Peyer's patch (tissue), 4 donors: ENCODE results near the gene IL31. TPM values are rescaled to one million over a fixed set of nuclear protein-coding genes. Genes with fewer than 3 reads are reported as not detected.

Experiments used
- DNase-seq, 3 donors: peaks; one replicate each; pipeline ENCODE4 v3.0.0-alpha.2; 2017 to 2019
- H3K27ac ChIP-seq, 4 donors: fragments of 200-600 bp; sonication (generic); one replicate each; pipeline ENCODE4 v1.5.1; 2016 to 2019
- H3K27me3 ChIP-seq, 2 donors: fragments of 200-600 bp; sonication (generic); one replicate each; pipeline ENCODE4 v1.5.1; 2019
- H3K36me3 ChIP-seq, 3 donors: fragments of 200-600 bp; sonication (generic); one replicate each; pipeline ENCODE4 v1.5.1; 2016 to 2019
- H3K4me1 ChIP-seq, 4 donors: fragments of 200-600 bp; sonication (generic); one replicate each; pipeline ENCODE4 v1.5.1; 2016 to 2019
- H3K4me3 ChIP-seq, 4 donors: fragments of 200-600 bp; sonication (generic); 1 replicate in 3 of 4; 2 replicates in 1 of 4; pipeline ENCODE4 v1.5.1; 2016 to 2019; ENCODE audit warnings: mild to moderate bottlenecking in 1 of 4
- H3K9me3 ChIP-seq, 4 donors: fragments of 200-600 bp; sonication (generic); one replicate each; pipeline ENCODE4 v1.5.1; 2016 to 2019; ENCODE audit warnings: mild to moderate bottlenecking in 1 of 4
- POLR2A ChIP-seq, 2 donors: fragments of 450-650 bp; IDR thresholded peaks; one replicate each; pipeline ENCODE4 v1.5.1; 2017; ENCODE audit warnings: antibody characterized with exemption in 2 of 2, mild to moderate bottlenecking in 2 of 2, moderate library complexity in 2 of 2
- total RNA-seq, 4 donors: library from RNA; depleted of rRNA; stranded (reverse); fragments of >200 nt; gene quantifications; one replicate each; pipeline ENCODE4 v1.1.0, GENCODE V29; 2016
- TF ChIP-seq, protein P1 (sequence below), 6 experiments: fragments of 450-650 bp in 4 of 6; fragments of 200-600 bp in 2 of 6; sonication (generic) in 1 of 6; IDR thresholded peaks; one replicate each; pipeline ENCODE4 v1.5.1; 2017 to 2019; ENCODE audit warnings: antibody characterized with exemption in 6 of 6, mild to moderate bottlenecking in 3 of 6, moderate library complexity in 1 of 6

The IL31 gene
- total RNA-seq = not detected

DNA sequence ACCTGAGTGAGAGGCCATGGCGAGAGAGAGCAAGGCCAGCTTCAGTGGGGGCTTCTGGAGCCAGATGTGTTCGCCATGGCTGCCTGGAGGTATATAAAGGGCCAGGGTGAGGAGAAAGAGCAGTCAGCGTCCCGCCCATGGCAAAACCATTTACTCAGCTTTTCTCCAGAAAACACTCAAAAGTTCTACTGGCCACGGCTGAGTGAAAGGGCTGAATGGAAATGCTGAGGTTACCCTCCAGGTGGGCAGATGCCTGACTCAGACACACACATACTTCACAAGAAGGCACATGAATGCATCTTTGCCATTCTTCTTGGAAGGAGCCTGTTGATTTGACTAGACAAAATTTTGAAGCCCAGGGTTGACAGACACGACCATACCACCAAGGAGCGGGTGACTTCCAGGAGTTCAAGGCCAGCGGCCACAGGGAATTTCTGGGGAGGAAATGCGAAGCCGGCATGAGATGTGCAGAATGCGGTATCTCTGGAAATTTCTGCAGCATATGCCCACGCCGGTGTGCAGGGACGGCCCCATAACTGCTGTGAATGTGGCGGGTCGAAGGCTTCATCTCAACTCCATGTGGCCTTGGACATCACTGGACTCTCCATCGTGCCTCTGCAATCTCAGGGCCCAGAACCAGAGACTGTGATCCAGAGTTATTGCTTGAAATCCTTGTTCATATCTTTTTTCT is at the start of gene IL31:
IL31 (minus strand) TSS at position 67 of the 691 bp plus-strand sequence; CDS start at position 18, 49 bp downstream.
- TF ChIP-seq, protein P1, sequence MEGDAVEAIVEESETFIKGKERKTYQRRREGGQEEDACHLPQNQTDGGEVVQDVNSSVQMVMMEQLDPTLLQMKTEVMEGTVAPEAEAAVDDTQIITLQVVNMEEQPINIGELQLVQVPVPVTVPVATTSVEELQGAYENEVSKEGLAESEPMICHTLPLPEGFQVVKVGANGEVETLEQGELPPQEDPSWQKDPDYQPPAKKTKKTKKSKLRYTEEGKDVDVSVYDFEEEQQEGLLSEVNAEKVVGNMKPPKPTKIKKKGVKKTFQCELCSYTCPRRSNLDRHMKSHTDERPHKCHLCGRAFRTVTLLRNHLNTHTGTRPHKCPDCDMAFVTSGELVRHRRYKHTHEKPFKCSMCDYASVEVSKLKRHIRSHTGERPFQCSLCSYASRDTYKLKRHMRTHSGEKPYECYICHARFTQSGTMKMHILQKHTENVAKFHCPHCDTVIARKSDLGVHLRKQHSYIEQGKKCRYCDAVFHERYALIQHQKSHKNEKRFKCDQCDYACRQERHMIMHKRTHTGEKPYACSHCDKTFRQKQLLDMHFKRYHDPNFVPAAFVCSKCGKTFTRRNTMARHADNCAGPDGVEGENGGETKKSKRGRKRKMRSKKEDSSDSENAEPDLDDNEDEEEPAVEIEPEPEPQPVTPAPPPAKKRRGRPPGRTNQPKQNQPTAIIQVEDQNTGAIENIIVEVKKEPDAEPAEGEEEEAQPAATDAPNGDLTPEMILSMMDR (IDR thresholded peaks at IDR 0.05) = no peak
- no peak for TF ChIP-seq POLR2A (IDR thresholded peaks at IDR 0.05)
- Histone ChIP-seq H3K36me3 (no peaks in the 10 kb centered on the region), H3K4me1 (no peaks in the 10 kb centered on the region), H3K27me3 (no peaks in the 10 kb centered on the region), H3K27ac (no peak within 1 kb of the TSS), H3K4me3 (no peak within 1 kb of the TSS), H3K9me3 (no peaks in the 10 kb centered on the region)
- DNase-seq = no peak

DNA sequence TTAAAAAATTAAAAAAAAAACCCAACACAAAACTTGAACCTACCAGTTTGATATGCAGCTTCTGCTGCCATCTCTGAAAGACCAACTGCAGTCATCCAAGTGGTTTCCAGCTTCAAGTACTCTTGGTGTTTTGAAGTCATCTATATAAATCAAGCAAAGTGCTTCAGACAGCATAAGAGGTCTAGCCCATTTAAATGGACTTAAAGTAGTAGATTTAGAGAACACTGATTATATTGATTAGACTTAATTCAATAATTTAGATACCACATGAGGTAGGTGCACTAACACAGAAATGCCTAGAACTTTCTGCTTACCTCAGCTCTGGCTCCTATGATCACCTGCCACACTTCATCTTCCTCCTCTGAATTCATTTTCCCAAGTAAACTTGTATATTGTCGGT is 42.4 kb upstream of the IL31 start:
- H3K36me3 ChIP-seq = peaks cover 0 to 98% (median 0%) of the 10 kb centered on the region in 3 donors

DNA sequence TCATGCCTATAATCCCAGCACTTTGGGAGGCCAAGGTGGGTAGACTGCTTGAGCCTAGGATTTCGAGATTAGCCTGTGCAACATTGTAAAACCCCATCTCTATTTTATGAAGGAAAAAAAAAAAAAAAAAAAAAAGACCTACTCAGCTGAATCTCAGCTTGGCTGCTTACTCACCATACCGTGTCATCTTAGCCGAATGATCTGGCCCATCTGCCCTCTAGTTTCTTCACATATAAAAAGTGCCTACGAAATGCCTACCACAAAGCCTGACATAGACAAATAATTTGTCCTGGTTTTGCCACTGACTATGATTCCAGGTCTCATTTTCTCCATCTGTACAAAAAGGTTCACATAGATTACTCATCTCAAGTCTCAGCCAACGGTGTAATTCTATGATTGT is 41.8 kb upstream of the IL31 start:
- H3K27me3 ChIP-seq = no peaks in the 10 kb centered on the region
- DNase-seq = no peak
- no peak overlapping the region for H3K4me3 ChIP-seq
- no peaks in the 10 kb centered on the region for H3K4me1 ChIP-seq
- TF ChIP-seq, protein P1 (IDR thresholded peaks at IDR 0.05) = no peak
- no peak for TF ChIP-seq POLR2A (IDR thresholded peaks at IDR 0.05)
- H3K36me3 ChIP-seq = peaks cover 0 to 97% (median 0%) of the 10 kb centered on the region in 3 donors
- H3K27ac ChIP-seq = no peak overlapping the region
- H3K9me3 ChIP-seq = no peaks in the 10 kb centered on the region

More for the DNA sequence above, 42.4 kb upstream of the IL31 start:
- H3K27me3 ChIP-seq = no peaks in the 10 kb centered on the region
- H3K4me3 ChIP-seq = no peak overlapping the region
- no peaks in the 10 kb centered on the region for H3K9me3 ChIP-seq
- H3K4me1 ChIP-seq = no peaks in the 10 kb centered on the region
- DNase-seq = no peak
- H3K27ac ChIP-seq = no peak overlapping the region
- TF ChIP-seq, protein P1 (IDR thresholded peaks at IDR 0.05) = no peak
- no peak for TF ChIP-seq POLR2A (IDR thresholded peaks at IDR 0.05)

DNA sequence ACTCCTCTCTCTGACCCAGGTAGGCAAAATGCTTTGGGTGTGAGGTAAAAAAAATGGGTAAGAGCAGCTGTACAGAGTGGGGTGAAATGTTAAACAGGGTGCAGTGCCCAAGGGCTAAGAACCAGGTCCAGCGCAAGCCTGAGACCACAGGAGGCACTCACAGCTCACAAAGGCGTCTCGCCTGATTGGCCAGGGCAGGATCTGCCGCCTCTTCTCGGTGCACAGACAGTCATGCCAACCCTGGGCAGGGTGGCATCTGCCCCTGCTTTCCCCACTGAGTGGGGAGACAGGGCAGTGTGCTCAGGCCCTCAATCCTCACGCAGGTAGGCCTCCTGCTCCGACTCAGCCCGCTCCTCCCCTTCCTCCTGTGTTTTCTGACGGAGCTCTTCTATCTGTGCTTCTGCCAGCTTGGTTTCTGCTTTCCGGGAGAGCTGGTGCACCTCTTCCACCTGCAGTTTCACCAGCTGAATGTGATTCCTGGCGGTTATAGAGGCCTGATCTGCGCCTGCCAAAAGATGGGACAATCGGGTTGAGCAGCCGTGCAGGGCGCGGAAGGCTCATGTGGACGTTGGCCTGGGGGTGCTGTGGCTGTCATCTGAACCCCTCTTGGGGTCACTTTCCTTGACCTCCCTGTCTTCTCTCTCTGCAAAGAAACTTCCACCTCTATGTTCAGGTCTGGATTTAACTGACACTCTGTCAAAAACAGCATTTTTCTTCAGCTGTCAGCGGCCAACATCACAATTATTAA is 34.2 kb upstream of the IL31 start:
- peaks cover 0 to 64% (median 0%) of the 10 kb centered on the region in 3 donors for H3K36me3 ChIP-seq
- no peak for TF ChIP-seq POLR2A (IDR thresholded peaks at IDR 0.05)
- TF ChIP-seq, protein P1 (IDR thresholded peaks at IDR 0.05) = no peak
- no peak overlapping the region for H3K27ac ChIP-seq
- H3K4me1 ChIP-seq = peaks cover 0 to 13% (median 9%) of the 10 kb centered on the region in 4 donors
- peaks cover 0 to 18% of the 10 kb centered on the region in 2 donors for H3K27me3 ChIP-seq
- DNase-seq = no peak
- H3K9me3 ChIP-seq = no peaks in the 10 kb centered on the region
- no peak overlapping the region for H3K4me3 ChIP-seq

DNA sequence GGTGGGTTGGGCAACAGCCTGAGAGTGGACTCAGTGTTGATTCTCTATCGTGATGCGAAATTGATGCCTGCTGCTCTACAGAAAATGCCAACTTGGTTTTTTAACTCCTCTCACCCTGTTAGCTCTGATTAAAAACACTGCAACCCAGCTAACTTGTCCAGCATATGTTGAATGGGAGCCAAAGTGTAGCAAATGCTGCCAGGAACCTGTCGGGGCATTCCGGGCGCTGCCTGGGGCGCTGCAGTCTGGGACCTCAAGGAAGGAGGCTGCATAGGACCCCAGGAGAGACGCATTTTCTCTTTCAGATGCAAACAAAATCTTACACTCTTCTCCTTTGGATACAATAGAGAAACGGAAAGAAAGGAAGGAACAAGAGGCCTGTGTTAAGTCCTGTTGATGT is 33.4 kb upstream of the IL31 start:
- H3K27ac ChIP-seq = no peak overlapping the region
- no peak for DNase-seq
- H3K9me3 ChIP-seq = no peaks in the 10 kb centered on the region
- H3K27me3 ChIP-seq = peaks cover 0 to 18% of the 10 kb centered on the region in 2 donors
- H3K4me3 ChIP-seq = no peak overlapping the region
- peaks cover 0 to 55% (median 0%) of the 10 kb centered on the region in 3 donors for H3K36me3 ChIP-seq
- TF ChIP-seq, protein P1 (IDR thresholded peaks at IDR 0.05) = no peak
- TF ChIP-seq POLR2A (IDR thresholded peaks at IDR 0.05) = no peak
- peaks cover 0 to 18% (median 14%) of the 10 kb centered on the region in 4 donors for H3K4me1 ChIP-seq
